HepG2 (cell line): Measurements from ENCODE around the gene RPS10. TPM values are rescaled to one million over a fixed set of nuclear protein-coding genes. Genes with fewer than 3 reads are reported as not detected.
A peak's percentile ranks its signal among the peaks of the same experiment; 100 is the strongest.

ENCODE experiments used
- ATF2 ChIP-seq: sonication (generic); formaldehyde crosslinking; IDR thresholded peaks from 2 replicates; pipeline ENCODE4 v1.4.0; 2020; ENCODE audit warnings: missing genetic modification reagents
- DBP ChIP-seq: sonication (generic); formaldehyde crosslinking; IDR thresholded peaks from 2 replicates; pipeline ENCODE4 v1.4.0; 2020; ENCODE audit warnings: missing genetic modification reagents; ENCODE audit errors: not compliant biosample characterization
- EEA1 ChIP-seq: sonication (generic); formaldehyde crosslinking; IDR thresholded peaks from 2 replicates; pipeline ENCODE4 v1.5.1; 2020; ENCODE audit warnings: mild to moderate bottlenecking, missing genetic modification reagents, borderline replicate concordance
- HBP1 ChIP-seq: IDR thresholded peaks from 2 replicates; pipeline ENCODE4 v1.6.1; 2016; ENCODE audit warnings: low read depth, control low read depth
- JUNB ChIP-seq: sonication (generic); formaldehyde crosslinking; IDR thresholded peaks from 2 replicates; pipeline ENCODE4 v1.8.0; 2022; ENCODE audit warnings: missing genetic modification reagents, mild to moderate bottlenecking, borderline replicate concordance
- KDM6A ChIP-seq: IDR thresholded peaks from 2 replicates; pipeline ENCODE4 v1.6.1; 2016; ENCODE audit warnings: low read depth
- KLF15 ChIP-seq: sonication (generic); formaldehyde crosslinking; IDR thresholded peaks from 2 replicates; pipeline ENCODE4 v1.8.1; 2023; ENCODE audit warnings: borderline replicate concordance, mild to moderate bottlenecking, inconsistent platforms, missing genetic modification reagents, mixed read lengths
- MIXL1 ChIP-seq: IDR thresholded peaks from 2 replicates; pipeline ENCODE4 v1.6.1; 2016
- MYNN ChIP-seq: sonication (generic); formaldehyde crosslinking; IDR thresholded peaks from 2 replicates; pipeline ENCODE4 v1.4.0; 2020; ENCODE audit warnings: mild to moderate bottlenecking, low read depth, missing genetic modification reagents
- PRDM10 ChIP-seq: sonication (generic); formaldehyde crosslinking; IDR thresholded peaks from 2 replicates; pipeline ENCODE4 v1.4.0; 2020; ENCODE audit warnings: low read depth, missing genetic modification reagents
- SALL2 ChIP-seq: sonication (generic); formaldehyde crosslinking; IDR thresholded peaks from 2 replicates; pipeline ENCODE4 v1.8.1; 2023; ENCODE audit warnings: mild to moderate bottlenecking, missing genetic modification reagents, inconsistent platforms
- SNAI1 ChIP-seq: sonication (generic); formaldehyde crosslinking; IDR thresholded peaks from 2 replicates; pipeline ENCODE4 v1.5.0; 2020; ENCODE audit warnings: mild to moderate bottlenecking, missing genetic modification reagents, borderline replicate concordance
- ZNF18 ChIP-seq: sonication (generic); formaldehyde crosslinking; IDR thresholded peaks from 2 replicates; pipeline ENCODE4 v1.8.0; 2022; ENCODE audit warnings: mild to moderate bottlenecking, missing genetic modification reagents; ENCODE audit not compliant: insufficient replicate concordance
- ZNF317 ChIP-seq: sonication (generic); formaldehyde crosslinking; IDR thresholded peaks from 2 replicates; pipeline ENCODE4 v1.5.0; 2020; ENCODE audit warnings: mild to moderate bottlenecking, missing genetic modification reagents
- ZNF556 ChIP-seq: sonication (generic); formaldehyde crosslinking; IDR thresholded peaks from 2 replicates; pipeline ENCODE4 v1.4.0; 2020; ENCODE audit warnings: mild to moderate bottlenecking, missing genetic modification reagents, borderline replicate concordance
- ZNF704 ChIP-seq: sonication (generic); formaldehyde crosslinking; IDR thresholded peaks from 2 replicates; pipeline ENCODE4 v1.8.1; 2023; ENCODE audit warnings: mild to moderate bottlenecking, inconsistent platforms, moderate library complexity, missing genetic modification reagents, borderline replicate concordance
- ZNF740 ChIP-seq: sonication (generic); formaldehyde crosslinking; IDR thresholded peaks from 2 replicates; pipeline ENCODE4 v1.4.0; 2020; ENCODE audit warnings: missing genetic modification reagents
- ZNF850 ChIP-seq: sonication (generic); formaldehyde crosslinking; conservative IDR thresholded peaks from 2 replicates; pipeline ENCODE4 v1.9.0; 2021; ENCODE audit warnings: mild to moderate bottlenecking, missing genetic modification reagents
- polyA plus RNA-seq, 8 experiments: library from polyadenylated mRNA; depleted of rRNA in 3 of 8; stranded (reverse) in 7 of 8; unstranded in 1 of 8; fragments of >200 nt; fragmentation: Illumina TruSeq in 4 of 8; extraction: Trizol in 4 of 8; gene quantifications; 2 replicates each; pipeline versions ENCODE4 v1.2.1 to v1.2.3, GENCODE V29; 2011 to 2016; ENCODE audit warnings: low read depth in 4 of 8, missing spikeins in 1 of 8, mixed read lengths in 1 of 8; ENCODE audit not compliant: insufficient read depth in 1 of 8
- total RNA-seq, 5 experiments: library from RNA; depleted of rRNA; stranded (reverse); fragments of >200 nt; fragmentation: Illumina TruSeq; extraction: Trizol; gene quantifications; 2 replicates each; pipeline ENCODE4 v1.2.3, GENCODE V29; 2016; ENCODE audit warnings: low read depth in 1 of 5

The RPS10 gene
- total and polyA plus RNA-seq, 2 of the 13 experiments (the other 11 are each of a cell fraction or from before 2014, with no cell fraction given) = 2,909 to 4,648 TPM

- TF ChIP-seq ZNF740 (peak; percentile 90), KDM6A (CRISPR knock-in tag) (no peak), EEA1 (CRISPR knock-in tag) (no peak), PRDM10 (no peak), KLF15 (no peak), ZNF704 (CRISPR knock-in tag) (peak; percentile 40; the same call in 1 of the 2 replicates), SALL2 (CRISPR knock-in tag) (no peak), MIXL1 (CRISPR knock-in tag) (no peak), ZNF317 (CRISPR knock-in tag) (peak; percentile 80), DBP (CRISPR knock-in tag) (peak; percentile 17), ZNF556 (no peak), JUNB (CRISPR knock-in tag) (no peak), ATF2 (no peak), SNAI1 (CRISPR knock-in tag) (peak; percentile 78), ZNF18 (CRISPR knock-in tag) (no peak), ZNF850 (CRISPR knock-in tag) (no peak), HBP1 (CRISPR knock-in tag) (0 out of 2 replicates have a peak, but pooled peaks have one; percentile 41), MYNN (CRISPR knock-in tag) (no peak)
These were observed 33.9 kb downstream of the RPS10 start (continued) for GRCh38 chr6:34391786-34392496.
